Loucy (cell line): ENCODE data around the gene CPNE2.

Experiments
- H2AFZ ChIP-seq: fragments of 200-600 bp; sonication (generic); 2 replicates; pipeline ENCODE4 v1.6.0; 2016; ENCODE audit warnings: antibody characterized with exemption, mild to moderate bottlenecking, low read length, moderate library complexity
- H3F3A ChIP-seq: fragments of 200-600 bp; 2 replicates; pipeline ENCODE4 v1.6.0; 2016; ENCODE audit warnings: antibody characterized with exemption, low read depth, mild to moderate bottlenecking
- H3K27me3 ChIP-seq: fragments of 200-600 bp; sonication (generic); 2 replicates; pipeline ENCODE4 v1.6.1; 2014; ENCODE audit warnings: low read length, mild to moderate bottlenecking; ENCODE audit not compliant: insufficient read depth, poor library complexity, severe bottlenecking
- H3K36me3 ChIP-seq: fragments of 200-600 bp; sonication (generic); 2 replicates; pipeline ENCODE4 v1.6.1; 2016; ENCODE audit warnings: low read length; ENCODE audit not compliant: insufficient read depth
- H3K4me1 ChIP-seq: fragments of 200-600 bp; sonication (generic); 2 replicates; pipeline ENCODE4 v1.5.1; 2014; ENCODE audit warnings: low read length, mild to moderate bottlenecking; ENCODE audit not compliant: insufficient read depth, poor library complexity, severe bottlenecking
- H3K4me2 ChIP-seq: fragments of 200-600 bp; sonication (generic); 2 replicates; pipeline ENCODE4 v1.6.0; 2014; ENCODE audit warnings: antibody characterized with exemption, low read length, low read depth, mild to moderate bottlenecking; ENCODE audit not compliant: poor library complexity, severe bottlenecking
- H3K4me3 ChIP-seq: fragments of 200-600 bp; sonication (generic); 2 replicates; pipeline ENCODE4 v1.5.1; 2014; ENCODE audit warnings: low read length, mild to moderate bottlenecking, mixed read lengths; ENCODE audit not compliant: poor library complexity, severe bottlenecking
- H3K79me2 ChIP-seq: fragments of 200-600 bp; sonication (generic); 2 replicates; pipeline ENCODE4 v1.6.1; 2014; ENCODE audit warnings: low read length; ENCODE audit not compliant: insufficient read depth
- H3K9ac ChIP-seq: fragments of 200-600 bp; sonication (generic); 2 replicates; pipeline ENCODE4 v1.6.0; 2014; ENCODE audit warnings: mild to moderate bottlenecking, low read depth, low read length, moderate library complexity; ENCODE audit not compliant: poor library complexity, severe bottlenecking
- H3K9me2 ChIP-seq: fragments of 200-600 bp; sonication (generic); replicated peaks from 2 replicates; pipeline ENCODE4 v1.6.1; 2016; ENCODE audit warnings: low read depth, low read length, mixed read lengths
- H3K9me3 ChIP-seq: fragments of 200-600 bp; sonication (generic); 2 replicates; pipeline ENCODE4 v1.6.1; 2014; ENCODE audit warnings: mild to moderate bottlenecking, antibody characterized with exemption, low read length, low read depth; ENCODE audit not compliant: insufficient read depth
- H4K20me1 ChIP-seq: fragments of 200-600 bp; sonication (generic); 2 replicates; pipeline ENCODE4 v1.6.0; 2014; ENCODE audit warnings: antibody characterized with exemption, low read length, mild to moderate bottlenecking; ENCODE audit not compliant: insufficient read depth, poor library complexity, severe bottlenecking
- EZH2phosphoT487 ChIP-seq: fragments of 200-600 bp; IDR thresholded peaks from 2 replicates; pipeline ENCODE4 v1.6.1; 2018; ENCODE audit warnings: antibody characterized with exemption, mild to moderate bottlenecking, moderate library complexity, borderline replicate concordance
- TF ChIP-seq, protein P1 (sequence below): fragments of 200-600 bp; sonication (generic); conservative IDR thresholded peaks from 2 replicates; pipeline ENCODE4 v1.5.1; 2014; ENCODE audit warnings: mild to moderate bottlenecking, antibody characterized with exemption, low read length

Gene CPNE2

DNA sequence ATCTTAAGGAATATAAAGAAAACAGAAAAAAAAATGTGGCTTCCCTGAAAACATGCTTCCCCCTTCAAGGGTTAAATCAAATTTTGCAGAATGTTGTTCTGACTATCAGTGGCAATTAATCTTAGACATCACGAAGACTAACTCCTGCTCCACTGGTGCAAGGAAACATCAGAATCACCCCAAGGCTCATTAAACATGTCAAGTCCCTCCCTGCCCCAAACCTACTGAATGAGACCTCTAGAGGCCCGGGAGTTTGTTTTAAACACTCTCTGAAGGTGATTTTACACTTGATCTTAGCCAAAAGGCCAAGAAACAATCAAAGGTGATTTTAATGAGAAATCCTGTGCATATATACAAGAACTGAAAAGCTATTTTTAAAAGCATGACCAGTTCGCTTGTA is 75.2 kb downstream of the CPNE2 start:
- peak overlapping the region; percentile 49 for H3K4me2 ChIP-seq
- H3F3A ChIP-seq = no peaks in the 10 kb centered on the region
- peaks cover 54% of the 10 kb centered on the region; the same call in 1 of the 2 replicates for H3K36me3 ChIP-seq

DNA sequence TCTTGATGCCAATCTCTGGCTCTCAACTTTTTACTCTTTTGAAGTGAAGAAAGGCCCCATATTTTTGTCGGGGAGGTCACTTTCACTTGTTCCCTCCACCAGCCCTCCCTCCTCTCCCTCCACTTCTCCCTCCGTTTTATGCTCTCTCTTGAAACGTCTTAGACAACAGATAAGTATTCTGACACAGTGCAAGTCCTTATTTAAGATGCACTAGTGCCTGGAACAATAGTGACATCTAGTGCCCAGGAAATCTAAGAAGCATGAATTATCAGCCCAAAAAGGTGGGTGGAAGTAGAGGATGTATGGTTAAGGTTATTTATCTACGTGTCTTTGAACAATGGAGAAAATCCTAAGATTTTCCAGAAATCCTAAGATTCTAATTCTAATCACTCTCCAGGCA is 75.6 kb downstream of the CPNE2 start:
- H3K27me3 ChIP-seq = no peaks in the 10 kb centered on the region
- H3K4me2 ChIP-seq = peak overlapping the region; percentile 49

More for the DNA sequence above, 75.2 kb downstream of the CPNE2 start:
- peak overlapping the region; percentile 55 for H3K9ac ChIP-seq
- H3K4me1 ChIP-seq = peaks cover 22% of the 10 kb centered on the region
- no peak for TF ChIP-seq EZH2phosphoT487
- TF ChIP-seq, protein P1, sequence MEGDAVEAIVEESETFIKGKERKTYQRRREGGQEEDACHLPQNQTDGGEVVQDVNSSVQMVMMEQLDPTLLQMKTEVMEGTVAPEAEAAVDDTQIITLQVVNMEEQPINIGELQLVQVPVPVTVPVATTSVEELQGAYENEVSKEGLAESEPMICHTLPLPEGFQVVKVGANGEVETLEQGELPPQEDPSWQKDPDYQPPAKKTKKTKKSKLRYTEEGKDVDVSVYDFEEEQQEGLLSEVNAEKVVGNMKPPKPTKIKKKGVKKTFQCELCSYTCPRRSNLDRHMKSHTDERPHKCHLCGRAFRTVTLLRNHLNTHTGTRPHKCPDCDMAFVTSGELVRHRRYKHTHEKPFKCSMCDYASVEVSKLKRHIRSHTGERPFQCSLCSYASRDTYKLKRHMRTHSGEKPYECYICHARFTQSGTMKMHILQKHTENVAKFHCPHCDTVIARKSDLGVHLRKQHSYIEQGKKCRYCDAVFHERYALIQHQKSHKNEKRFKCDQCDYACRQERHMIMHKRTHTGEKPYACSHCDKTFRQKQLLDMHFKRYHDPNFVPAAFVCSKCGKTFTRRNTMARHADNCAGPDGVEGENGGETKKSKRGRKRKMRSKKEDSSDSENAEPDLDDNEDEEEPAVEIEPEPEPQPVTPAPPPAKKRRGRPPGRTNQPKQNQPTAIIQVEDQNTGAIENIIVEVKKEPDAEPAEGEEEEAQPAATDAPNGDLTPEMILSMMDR = no peak
- no peaks in the 10 kb centered on the region for H3K79me2 ChIP-seq
- no peaks in the 10 kb centered on the region for H3K9me3 ChIP-seq
- peak overlapping the region; percentile 2 for H3K4me3 ChIP-seq
- H4K20me1 ChIP-seq = no peaks in the 10 kb centered on the region
- H2AFZ ChIP-seq = no peak overlapping the region
- H3K9me2 ChIP-seq = no peaks in the 10 kb centered on the region
- no peaks in the 10 kb centered on the region for H3K27me3 ChIP-seq

DNA sequence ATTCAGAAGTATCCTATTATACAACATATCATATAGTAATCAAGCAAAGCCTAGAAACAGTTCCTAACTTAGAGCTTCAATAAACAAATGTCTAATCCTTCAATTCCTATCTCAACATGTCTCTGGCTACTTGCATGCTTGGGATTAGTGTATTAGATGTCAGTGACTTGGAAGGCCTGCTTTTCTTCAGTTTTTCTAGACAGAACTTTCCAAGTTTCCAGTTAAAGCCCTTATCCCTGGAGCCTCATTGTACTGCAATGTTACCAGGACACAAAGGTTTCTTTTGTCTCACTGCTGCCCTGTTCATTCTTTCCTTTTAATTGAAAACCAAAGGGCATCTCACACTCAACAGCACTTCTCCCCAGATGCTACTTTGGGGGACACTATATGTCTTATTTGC is 76.9 kb downstream of the CPNE2 start:
- Histone ChIP-seq H3K9me2 (no peaks in the 10 kb centered on the region), H3K27me3 (no peaks in the 10 kb centered on the region), H3F3A (no peaks in the 10 kb centered on the region), H2AFZ (no peak overlapping the region), H4K20me1 (no peaks in the 10 kb centered on the region), H3K9me3 (no peaks in the 10 kb centered on the region), H3K79me2 (no peaks in the 10 kb centered on the region), H3K4me3 (no peak overlapping the region), H3K9ac (no peak overlapping the region), H3K4me1 (peaks cover 22% of the 10 kb centered on the region), H3K36me3 (peaks cover 43% of the 10 kb centered on the region; the same call in 1 of the 2 replicates), H3K4me2 (no peak overlapping the region)
- TF ChIP-seq, protein P1 = no peak
- no peak for TF ChIP-seq EZH2phosphoT487

More for the DNA sequence above, 75.6 kb downstream of the CPNE2 start:
- H3K4me3 ChIP-seq = peak overlapping the region; percentile 2
- no peak overlapping the region for H2AFZ ChIP-seq
- H3F3A ChIP-seq = no peaks in the 10 kb centered on the region
- H3K4me1 ChIP-seq = peaks cover 22% of the 10 kb centered on the region
- no peaks in the 10 kb centered on the region for H4K20me1 ChIP-seq
- H3K9ac ChIP-seq = peak overlapping the region; percentile 55
- no peaks in the 10 kb centered on the region for H3K9me2 ChIP-seq
- TF ChIP-seq EZH2phosphoT487 = no peak
- TF ChIP-seq, protein P1 = peak; percentile 92
- peaks cover 55% of the 10 kb centered on the region; the same call in 1 of the 2 replicates for H3K36me3 ChIP-seq
- no peaks in the 10 kb centered on the region for H3K79me2 ChIP-seq
- no peaks in the 10 kb centered on the region for H3K9me3 ChIP-seq
